Measurements from ENCODE around the gene TRIM42.

TRIM42 gene

GRCh38 chr3:140710711-140711389 is 33.0 kb downstream of the TRIM42 start:
- no peak for DNase-seq (ENCODE audit: low read depth, low spot score)

DNA sequence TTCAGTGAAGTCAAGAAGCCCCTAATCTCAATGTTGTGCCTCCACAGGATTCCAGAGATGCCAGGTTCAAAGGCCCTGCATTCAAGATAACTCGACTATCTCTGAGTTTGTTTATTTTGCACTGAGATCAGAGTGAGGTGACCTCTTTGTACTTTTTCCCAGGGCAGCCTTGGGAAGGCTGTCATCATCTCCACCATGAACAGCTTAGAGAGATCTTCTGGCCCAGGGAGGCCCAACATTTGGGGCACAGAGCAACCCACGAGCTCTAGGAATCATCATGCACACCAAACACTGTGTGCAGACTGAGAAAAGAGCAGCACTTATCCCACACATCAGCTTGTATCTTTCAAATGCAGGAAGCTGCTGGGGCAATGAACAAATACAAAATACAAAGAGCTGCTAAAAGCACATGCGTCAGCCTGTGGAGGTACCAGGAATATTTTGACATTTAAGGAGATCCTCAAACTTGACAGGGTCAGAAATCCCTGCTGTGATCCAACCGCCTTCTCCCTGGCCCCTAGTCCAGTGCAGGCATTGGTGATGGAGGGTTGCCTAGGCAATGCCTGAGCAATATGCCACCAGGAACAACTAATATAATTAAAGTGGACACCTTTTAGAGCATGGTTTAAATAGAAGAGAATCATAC is 33.6 kb downstream of the TRIM42 start:
- DNase-seq (ENCODE audit: low read depth, low spot score), result no peak

DNA sequence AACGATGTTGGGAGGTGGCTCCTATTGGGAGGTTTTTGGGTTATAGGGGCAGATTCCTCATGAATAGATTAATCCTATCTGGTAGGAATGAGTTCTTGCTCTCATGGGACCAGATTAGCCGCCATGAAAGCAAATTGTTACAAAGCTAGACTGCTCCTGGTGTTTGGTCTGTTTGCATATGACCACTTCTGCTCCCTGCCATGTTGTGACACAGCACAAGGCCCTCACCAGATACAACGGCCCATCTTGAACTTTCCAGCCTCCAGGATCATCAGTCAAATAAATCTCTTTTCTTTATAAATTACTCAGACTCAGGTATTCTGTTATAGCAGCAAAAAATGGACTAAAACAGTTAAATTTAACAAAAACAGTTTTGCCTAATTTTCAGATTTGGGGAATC is 34.4 kb downstream of the TRIM42 start:
- no peak for DNase-seq (ENCODE audit: low read depth, low spot score)

DNA sequence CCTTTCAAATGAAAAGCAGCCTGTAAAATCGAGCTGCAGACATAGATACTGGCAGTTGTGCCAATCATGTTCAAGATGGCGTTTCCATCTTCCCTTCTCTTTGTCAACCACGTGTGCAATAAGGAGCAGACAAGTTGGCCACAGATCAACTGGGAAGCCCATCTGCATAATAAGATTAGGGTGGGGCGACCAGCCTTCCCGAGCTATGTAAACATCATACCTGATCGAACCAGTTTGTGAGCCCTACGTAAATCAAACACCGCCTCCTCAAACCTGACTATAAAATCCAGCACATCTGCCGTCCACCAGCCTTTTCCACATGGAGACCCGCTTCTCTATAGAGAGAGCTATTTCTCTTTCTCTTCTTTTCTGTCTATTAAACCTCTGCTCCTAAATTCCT is 37.2 kb downstream of the TRIM42 start:
- DNase-seq (ENCODE audit: low read depth, low spot score), result no peak

DNA sequence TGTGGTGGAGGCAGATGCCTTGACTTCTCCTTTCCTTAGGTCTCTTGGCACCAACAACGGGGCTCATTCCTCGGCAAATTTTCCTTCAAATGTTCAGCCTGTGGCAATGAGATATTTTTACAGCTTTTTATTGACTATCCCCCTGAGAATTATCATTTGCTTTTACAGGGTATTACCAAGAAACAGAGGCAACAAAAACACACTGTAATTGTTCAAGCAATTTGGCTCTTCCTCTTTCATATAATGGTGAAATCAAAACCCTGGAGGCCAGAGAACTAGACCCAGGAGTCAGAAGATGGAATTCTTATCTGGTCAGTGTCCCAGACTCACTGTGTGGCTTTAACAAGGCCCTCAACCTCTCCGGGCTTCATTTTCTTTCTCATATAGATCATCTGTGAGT is 40.1 kb downstream of the TRIM42 start:
- no peak for DNase-seq (ENCODE audit: low read depth, low spot score)

GRCh38 chr3:140719841-140720614 is 42.2 kb downstream of the TRIM42 start:
- no peak for DNase-seq (ENCODE audit: low read depth, low spot score)

GRCh38 chr3:140723576-140723975 is 45.7 kb downstream of the TRIM42 start:
- DNase-seq (ENCODE audit: low read depth, low spot score), result no peak

GRCh38 chr3:140724856-140725812 is 47.3 kb downstream of the TRIM42 start:
- DNase-seq (ENCODE audit: low read depth, low spot score), result no peak

DNA sequence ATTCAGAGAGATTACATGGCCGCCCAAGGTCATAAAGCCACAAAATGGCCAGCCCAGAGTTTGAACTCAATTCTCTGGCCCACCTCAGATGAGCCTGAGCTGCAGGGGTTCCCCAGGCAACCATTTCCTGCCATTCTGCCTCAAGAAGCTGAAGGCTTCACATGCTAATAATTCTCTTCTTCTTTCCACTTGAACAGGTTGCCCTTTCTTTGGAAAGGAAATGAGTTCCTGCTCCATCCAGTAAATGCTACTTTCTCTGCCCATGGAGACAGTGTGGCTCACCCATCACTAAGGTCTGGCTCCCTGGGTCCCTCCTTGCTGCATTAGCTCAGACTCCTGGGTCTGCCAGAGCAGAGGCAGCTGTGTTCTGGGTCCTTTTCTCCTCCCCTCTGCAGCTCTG is 48.2 kb downstream of the TRIM42 start:
- DNase-seq (ENCODE audit: low read depth, low spot score), result no peak

DNA sequence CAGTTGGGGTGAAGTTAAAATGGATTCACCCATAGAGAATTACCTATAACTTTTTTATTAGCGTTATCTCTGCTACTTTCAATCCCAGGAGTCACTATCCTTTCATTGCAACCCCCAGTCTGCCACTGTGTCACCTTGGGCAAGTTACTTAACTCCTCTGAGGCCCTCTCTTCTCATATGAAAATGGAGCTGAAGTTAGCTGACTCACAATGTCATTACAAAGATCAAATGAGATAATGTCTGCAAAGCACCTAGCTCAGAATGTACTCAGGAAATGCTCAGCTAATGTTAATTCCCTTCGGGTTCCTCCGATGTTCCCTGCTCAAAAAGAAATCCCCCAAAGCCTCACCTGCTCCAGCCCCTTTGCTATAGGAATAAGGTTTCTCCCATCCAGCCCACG is 50.0 kb downstream of the TRIM42 start:
- DNase-seq (ENCODE audit: low read depth, low spot score), result no peak

GRCh38 chr3:140731440-140732119 is 53.7 kb downstream of the TRIM42 start:
- DNase-seq (ENCODE audit: low read depth, low spot score), result no peak

DNA sequence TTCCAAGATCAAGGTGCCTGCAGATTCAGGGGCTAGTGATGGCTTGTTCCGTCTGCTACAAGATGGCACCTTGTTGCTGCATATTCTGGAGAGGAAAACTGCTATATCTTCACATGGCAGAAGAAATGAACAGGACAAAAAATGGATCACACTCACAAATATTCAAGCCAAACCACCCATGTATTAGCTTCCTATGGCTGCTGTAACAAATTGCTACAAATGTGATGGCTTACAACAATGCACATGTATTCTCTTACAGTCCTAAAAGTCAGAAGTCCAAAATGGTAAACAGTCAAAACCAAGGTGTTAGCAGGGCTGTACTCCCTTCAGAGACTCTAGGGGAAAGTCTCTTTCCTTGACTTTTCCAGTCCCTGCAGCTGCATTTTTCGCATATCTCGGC is 55.8 kb downstream of the TRIM42 start:
- DNase-seq (ENCODE audit: low read depth, low spot score), result no peak

- peak; percentile 11 for DNase-seq (ENCODE audit: low read depth, low spot score)
Observed at GRCh38 chr3:140736863-140737460, 59.1 kb downstream of the TRIM42 start.

DNA sequence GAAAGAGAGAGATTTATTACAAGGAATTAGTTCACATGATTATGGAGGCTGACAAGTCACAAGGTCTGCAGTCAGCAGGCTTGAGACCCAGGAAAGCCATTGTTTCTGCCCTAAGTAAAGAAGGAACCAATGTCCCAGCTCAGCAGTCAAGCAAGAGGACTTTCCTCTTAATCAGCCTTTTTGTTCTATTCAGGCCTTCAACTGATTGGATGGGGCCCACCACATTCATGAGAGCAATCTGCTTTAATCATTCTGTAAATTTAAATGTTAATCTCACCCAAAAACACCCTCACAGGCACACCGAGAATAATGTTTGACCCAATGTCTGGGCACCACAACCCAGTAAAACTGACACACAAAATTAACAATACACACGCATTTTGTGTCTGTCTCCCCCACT is 64.3 kb downstream of the TRIM42 start:
- DNase-seq (ENCODE audit: low read depth, low spot score), result no peak

GRCh38 chr3:140748171-140748570 is 70.3 kb downstream of the TRIM42 start:
- DNase-seq (ENCODE audit: low read depth, low spot score), result no peak

DNA sequence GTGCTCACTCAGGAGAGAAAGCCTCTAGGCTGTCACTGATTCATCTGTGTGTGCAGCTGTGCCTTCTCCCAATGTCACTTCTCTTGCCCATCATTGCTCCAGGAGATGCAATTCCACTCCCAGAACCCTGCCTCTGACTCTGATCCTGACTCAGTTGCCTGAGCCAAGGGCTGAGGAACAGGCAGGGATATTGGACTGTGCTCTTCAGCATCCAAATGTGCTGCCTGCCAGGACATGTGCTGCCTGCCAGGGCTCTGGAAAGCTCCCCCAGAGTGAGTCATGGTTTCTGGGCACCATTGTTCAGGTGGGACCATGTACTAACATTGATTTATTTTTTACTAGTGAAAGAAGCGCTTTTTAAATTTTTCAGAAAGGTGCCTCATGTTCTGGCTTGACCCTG is 71.0 kb downstream of the TRIM42 start:
- DNase-seq (ENCODE audit: low read depth, low spot score), result no peak
